Gastrocnemius medialis (tissue), 4 donors: ENCODE data around the gene DCUN1D1. TPM values are rescaled to one million over a fixed set of nuclear protein-coding genes. Genes with fewer than 3 reads are reported as not detected.

Experiments used
- ATAC-seq, 2 donors: fragments of 150-250 bp; one replicate each; pipeline ENCODE4 v1.9.1; 2016
- DNase-seq, 2 donors: peaks; one replicate each; pipeline ENCODE4 v3.0.0-alpha.2; 2019
- H3K27ac ChIP-seq, 4 donors: fragments of 200-600 bp; sonication (generic); 1 replicate in 1 of 4; 2 replicates in 3 of 4; pipeline ENCODE4 v1.5.1; 2016 to 2018; ENCODE audit warnings: mild to moderate bottlenecking in 2 of 4, moderate library complexity in 1 of 4
- H3K27me3 ChIP-seq, 3 donors: fragments of 200-600 bp; sonication (generic) in 2 of 3; 1 replicate in 1 of 3; 2 replicates in 2 of 3; pipeline versions ENCODE4 v1.5.1 to v1.6.0; 2016 to 2019; ENCODE audit warnings: mild to moderate bottlenecking in 1 of 3, moderate library complexity in 1 of 3
- H3K36me3 ChIP-seq, 2 donors: fragments of 200-600 bp; sonication (generic) in 1 of 2; one replicate each; pipeline ENCODE4 v1.5.1; 2017 to 2018
- H3K4me1 ChIP-seq, 2 donors: fragments of 200-600 bp; sonication (generic) in 1 of 2; one replicate each; pipeline ENCODE4 v1.5.1; 2016 to 2017; ENCODE audit warnings: mild to moderate bottlenecking in 2 of 2
- H3K4me3 ChIP-seq, 4 donors: fragments of 200-600 bp; sonication (generic) in 3 of 4; 1 replicate in 1 of 4; 2 replicates in 3 of 4; pipeline ENCODE4 v1.5.1; 2016 to 2019; ENCODE audit warnings: mild to moderate bottlenecking in 2 of 4
- H3K9me3 ChIP-seq, 3 donors: fragments of 200-600 bp; sonication (generic) in 2 of 3; 1 replicate in 1 of 3; 2 replicates in 2 of 3; pipeline ENCODE4 v1.5.1; 2016 to 2019
- POLR2A ChIP-seq, 2 donors: fragments of 450-650 bp; IDR thresholded peaks; one replicate each; pipeline ENCODE4 v1.6.1; 2017; ENCODE audit warnings: antibody characterized with exemption in 2 of 2, mild to moderate bottlenecking in 2 of 2, moderate library complexity in 2 of 2
- in situ Hi-C, 4 donors: fragments of 200-750 bp; cut with MboI; loops; one replicate each; pipeline versions ENCODE4 v1.15.0 to v1.8.0; 2017; ENCODE audit warnings: low sequenced_read_pairs in 4 of 4
- intact Hi-C: fragments of 100-400 bp; cut with DNase I; formaldehyde crosslinking; loops from one replicate; pipeline ENCODE4 v1.15.1; 2023; ENCODE audit warnings: low total_unique reads
- total RNA-seq, 4 donors: library from RNA; depleted of rRNA; stranded (reverse); fragments of >200 nt; gene quantifications; one replicate each; pipeline versions ENCODE4 v1.1.0 to v1.2.3, GENCODE V29; 2016
- TF ChIP-seq, protein P1 (sequence below), 5 experiments: fragments of 450-650 bp in 3 of 5; fragments of 200-600 bp in 2 of 5; sonication (generic) in 2 of 5; IDR thresholded peaks in 4 of 5; conservative IDR thresholded peaks in 1 of 5; 1 replicate in 4 of 5; 2 replicates in 1 of 5; pipeline ENCODE4 v1.5.1; 2016 to 2019; ENCODE audit warnings: antibody characterized with exemption in 5 of 5, mild to moderate bottlenecking in 3 of 5, moderate library complexity in 3 of 5

Gene DCUN1D1
- total RNA-seq, 4 donors from 2014 or later = 42.2 to 116 (median 54.4) TPM

DNA sequence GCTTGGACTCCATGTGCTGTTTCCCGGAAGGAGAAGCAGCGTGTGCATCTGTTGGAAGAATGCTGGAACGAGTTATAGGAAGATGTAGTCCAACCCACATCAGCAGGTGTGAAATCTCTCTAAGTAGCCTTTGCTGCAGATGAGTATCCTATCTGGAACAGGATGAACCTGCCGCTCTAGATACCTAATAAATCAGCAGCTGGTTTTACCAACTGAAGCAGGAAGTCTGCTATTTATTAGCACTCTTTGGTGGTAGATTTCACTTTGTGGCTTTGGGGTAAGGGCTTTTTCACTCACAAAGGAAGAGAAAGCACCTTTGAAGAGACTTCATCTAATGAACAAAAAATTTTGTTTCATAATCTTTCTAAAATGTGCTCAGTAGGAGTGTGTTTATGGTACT lies 66.4 kb downstream of the DCUN1D1 start:
- Histone ChIP-seq H3K4me3 (no peak overlapping the region), H3K36me3 (no peaks in the 10 kb centered on the region), H3K27ac (peak overlapping the region in 2 of 4 donors; percentile 27 to 49), H3K27me3 (no peaks in the 10 kb centered on the region), H3K9me3 (no peaks in the 10 kb centered on the region), H3K4me1 (peaks cover 18 to 45% of the 10 kb centered on the region in 2 donors)
- peak in 1 of 2 donors; percentile 13 for DNase-seq
- intact Hi-C loops = no loop called here
- peak; percentile 37 to 53 for ATAC-seq
- TF ChIP-seq, protein P1, sequence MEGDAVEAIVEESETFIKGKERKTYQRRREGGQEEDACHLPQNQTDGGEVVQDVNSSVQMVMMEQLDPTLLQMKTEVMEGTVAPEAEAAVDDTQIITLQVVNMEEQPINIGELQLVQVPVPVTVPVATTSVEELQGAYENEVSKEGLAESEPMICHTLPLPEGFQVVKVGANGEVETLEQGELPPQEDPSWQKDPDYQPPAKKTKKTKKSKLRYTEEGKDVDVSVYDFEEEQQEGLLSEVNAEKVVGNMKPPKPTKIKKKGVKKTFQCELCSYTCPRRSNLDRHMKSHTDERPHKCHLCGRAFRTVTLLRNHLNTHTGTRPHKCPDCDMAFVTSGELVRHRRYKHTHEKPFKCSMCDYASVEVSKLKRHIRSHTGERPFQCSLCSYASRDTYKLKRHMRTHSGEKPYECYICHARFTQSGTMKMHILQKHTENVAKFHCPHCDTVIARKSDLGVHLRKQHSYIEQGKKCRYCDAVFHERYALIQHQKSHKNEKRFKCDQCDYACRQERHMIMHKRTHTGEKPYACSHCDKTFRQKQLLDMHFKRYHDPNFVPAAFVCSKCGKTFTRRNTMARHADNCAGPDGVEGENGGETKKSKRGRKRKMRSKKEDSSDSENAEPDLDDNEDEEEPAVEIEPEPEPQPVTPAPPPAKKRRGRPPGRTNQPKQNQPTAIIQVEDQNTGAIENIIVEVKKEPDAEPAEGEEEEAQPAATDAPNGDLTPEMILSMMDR (IDR thresholded peaks at IDR 0.05 in 4 of 5, conservative IDR thresholded peaks at IDR 0.05 in 1 of 5) = no peak
- no peak for TF ChIP-seq POLR2A (IDR thresholded peaks at IDR 0.05)
- in situ Hi-C loops = no loop called here

DNA sequence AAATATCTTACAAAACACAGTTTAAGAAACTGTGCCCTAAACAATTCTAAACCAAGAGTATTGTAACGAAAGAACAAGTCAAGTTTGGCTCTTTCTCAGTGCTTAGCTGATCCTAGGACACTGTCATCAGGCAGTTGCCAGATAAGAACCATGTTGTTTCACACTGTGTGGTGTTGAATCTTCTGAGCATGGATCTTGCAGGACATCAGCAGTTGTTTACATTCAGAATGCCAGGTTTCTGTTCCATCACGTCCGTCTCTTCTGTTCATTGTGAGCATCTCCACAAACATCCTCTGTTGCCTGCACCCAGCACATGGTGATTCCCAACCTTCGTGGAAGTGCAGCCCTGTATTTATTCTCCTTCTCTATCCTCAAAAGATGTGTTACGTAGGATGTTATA lies 67.9 kb downstream of the DCUN1D1 start:
- intact Hi-C loops = no loop called here
- H3K27me3 ChIP-seq = no peaks in the 10 kb centered on the region
- no peak overlapping the region for H3K4me3 ChIP-seq
- H3K36me3 ChIP-seq = no peaks in the 10 kb centered on the region
- in situ Hi-C loops = no loop called here
- H3K27ac ChIP-seq = no peak overlapping the region
- no peak for DNase-seq
- H3K9me3 ChIP-seq = no peaks in the 10 kb centered on the region
- no peak for TF ChIP-seq POLR2A (IDR thresholded peaks at IDR 0.05)
- TF ChIP-seq, protein P1 (IDR thresholded peaks at IDR 0.05 in 4 of 5, conservative IDR thresholded peaks at IDR 0.05 in 1 of 5) = no peak
- H3K4me1 ChIP-seq = peaks cover 11 to 31% of the 10 kb centered on the region in 2 donors
- peak in 1 of 2 donors; percentile 38 for ATAC-seq

DNA sequence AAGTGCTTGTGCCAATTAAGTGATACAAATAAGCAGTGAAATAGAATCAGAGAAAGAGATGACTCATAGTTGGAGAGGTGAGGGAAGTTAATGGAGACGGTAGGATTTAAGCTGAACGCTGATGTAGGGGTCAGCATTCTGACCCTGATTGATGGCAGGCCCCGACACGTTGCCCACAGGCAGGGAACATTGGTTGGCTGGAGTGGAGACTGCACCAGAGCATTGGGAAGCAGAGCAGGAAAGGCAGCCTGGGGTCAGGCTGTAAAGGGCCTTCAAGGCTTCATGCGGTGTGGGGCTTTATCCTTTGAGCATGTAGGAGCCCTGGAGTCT lies 68.6 kb downstream of the DCUN1D1 start:
- Histone ChIP-seq H3K4me3 (no peak overlapping the region), H3K36me3 (peaks cover 0 to 6% of the 10 kb centered on the region in 2 donors), H3K9me3 (no peaks in the 10 kb centered on the region), H3K4me1 (peaks cover 6 to 23% of the 10 kb centered on the region in 2 donors), H3K27me3 (no peaks in the 10 kb centered on the region), H3K27ac (peak overlapping the region in 1 of 4 donors; percentile 39)
- TF ChIP-seq, protein P1 (IDR thresholded peaks at IDR 0.05 in 4 of 5, conservative IDR thresholded peaks at IDR 0.05 in 1 of 5) = no peak
- no peak for TF ChIP-seq POLR2A (IDR thresholded peaks at IDR 0.05)
- DNase-seq (no peak), ATAC-seq (no peak)
- intact Hi-C loops = no loop called here
- in situ Hi-C loops = no loop called here

DNA sequence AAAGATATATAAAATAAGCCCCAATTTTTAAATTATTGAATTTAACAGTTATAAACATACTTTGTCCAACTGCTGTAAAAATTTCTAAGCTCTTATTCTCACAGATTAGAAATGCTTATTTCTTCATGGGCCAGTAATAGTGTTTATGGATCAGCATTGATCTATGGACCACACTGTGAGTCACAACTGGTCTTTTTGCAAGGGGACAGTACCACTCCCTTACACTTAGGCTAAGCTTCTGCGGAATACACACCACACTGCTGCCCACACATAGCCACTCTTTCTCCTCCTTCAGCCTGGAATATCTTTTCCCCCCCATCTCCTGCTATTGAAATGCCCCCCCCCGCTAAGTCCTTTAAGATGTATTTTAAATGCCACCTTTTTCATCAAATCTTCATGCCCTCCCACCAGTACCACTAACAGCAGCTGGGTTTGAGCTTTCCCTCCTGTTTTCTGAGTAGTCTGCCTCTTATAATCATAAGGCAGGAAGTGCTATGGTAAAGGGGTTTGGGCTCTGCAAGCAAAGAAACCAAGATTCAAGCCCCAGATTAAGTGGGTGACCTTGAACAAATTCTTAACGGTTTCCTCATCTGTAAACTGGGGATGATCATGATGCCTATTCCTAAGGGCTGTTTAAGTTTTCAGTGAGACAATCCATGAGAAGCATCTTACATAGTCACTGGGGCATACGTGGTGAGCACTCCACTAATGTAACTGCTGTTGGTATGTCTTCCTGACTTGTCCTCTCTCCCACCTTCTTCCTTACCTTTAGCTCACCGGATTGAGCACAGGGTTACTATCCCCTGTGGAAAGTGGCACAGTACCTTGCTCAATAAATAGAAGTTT lies 69.2 kb downstream of the DCUN1D1 start:
- intact Hi-C loops (no loop called here), in situ Hi-C loops (no loop called here)
- Histone ChIP-seq H3K4me3 (no peak overlapping the region), H3K36me3 (peaks cover 0 to 12% of the 10 kb centered on the region in 2 donors), H3K9me3 (no peaks in the 10 kb centered on the region), H3K4me1 (peaks cover 3 to 18% of the 10 kb centered on the region in 2 donors), H3K27me3 (no peaks in the 10 kb centered on the region), H3K27ac (peak overlapping the region in 1 of 4 donors; percentile 39)
- no peak for ATAC-seq
- no peak for DNase-seq
- no peak for TF ChIP-seq POLR2A (IDR thresholded peaks at IDR 0.05)
- TF ChIP-seq, protein P1 (IDR thresholded peaks at IDR 0.05 in 4 of 5, conservative IDR thresholded peaks at IDR 0.05 in 1 of 5) = no peak
